Stimulated activated CD4-positive, alpha-beta T cell treated with anti-CD3 and anti-CD28 coated beads, Interleukin-4, amount 100 ng/mL, for 4 hours (primary cell): ENCODE results near the gene EID1.
"Not testable (repeated sequence)": the region's sequence is repeated elsewhere in the genome, so short reads cannot be mapped to it uniquely, and the experiment has no call there.

Experiments
- DNase-seq, 2 experiments: peaks; one replicate each; pipeline ENCODE4 v3.0.0-alpha.2; 2020

EID1 gene

GRCh38 chr15:48871542-48871941, 6.4 kb upstream of the EID1 start:
- DNase-seq: no peak

- DNase-seq: no peak
These were observed 5.3 kb upstream of the EID1 start for GRCh38 chr15:48872632-48873031.

- no peak for DNase-seq
These were observed 2.5 kb upstream of the EID1 start for GRCh38 chr15:48875241-48875960.

GRCh38 chr15:48876057-48876456, 1.9 kb upstream of the EID1 start:
- DNase-seq: no peak

GRCh38 chr15:48880070-48880634, 2.2 kb downstream of the EID1 start:
- DNase-seq: no peak

- DNase-seq: no peak
These were observed 5.8 kb downstream of the EID1 start for GRCh38 chr15:48883699-48884098.

GRCh38 chr15:48887144-48887543, 9.2 kb downstream of the EID1 start:
- no peak for DNase-seq

GRCh38 chr15:48888191-48888590, 10.3 kb downstream of the EID1 start:
- DNase-seq: no peak

GRCh38 chr15:48888836-48889235, 10.9 kb downstream of the EID1 start:
- DNase-seq: no peak

GRCh38 chr15:48889925-48890324, 12.0 kb downstream of the EID1 start:
- DNase-seq: no peak

- no peak for DNase-seq
These were observed 12.5 kb downstream of the EID1 start for GRCh38 chr15:48890375-48890972.

GRCh38 chr15:48891232-48891765, 13.4 kb downstream of the EID1 start:
- DNase-seq: no peak

GRCh38 chr15:48893311-48893710, 15.4 kb downstream of the EID1 start:
- DNase-seq: no peak

GRCh38 chr15:48896869-48897814, 19.2 kb downstream of the EID1 start:
- no peak for DNase-seq

GRCh38 chr15:48898032-48898431, 20.1 kb downstream of the EID1 start:
- no peak for DNase-seq

GRCh38 chr15:48898446-48898845, 20.5 kb downstream of the EID1 start:
- DNase-seq: no peak

GRCh38 chr15:48899793-48900192, 21.9 kb downstream of the EID1 start:
- DNase-seq: no peak

GRCh38 chr15:48904758-48905157, 26.8 kb downstream of the EID1 start:
- DNase-seq: no peak

- DNase-seq: no peak
These were observed 27.3 kb downstream of the EID1 start for GRCh38 chr15:48905216-48905615.

GRCh38 chr15:48905847-48906246, 27.9 kb downstream of the EID1 start:
- no peak for DNase-seq

- not testable (repeated sequence) for DNase-seq
These were observed 31.4 kb downstream of the EID1 start for GRCh38 chr15:48909313-48909712.

GRCh38 chr15:48910554-48910953, 32.6 kb downstream of the EID1 start:
- not testable (repeated sequence) for DNase-seq

GRCh38 chr15:48913141-48913540, 35.2 kb downstream of the EID1 start:
- no peak for DNase-seq
